PC-3 (cell line): Measurements from ENCODE around the gene NFYC.

Experiments used
- CTCF ChIP-seq: fragments of 300-600 bp; sonication (generic); conservative IDR thresholded peaks from 2 replicates; pipeline ENCODE4 v1.5.1; 2017; ENCODE audit warnings: antibody characterized with exemption, low read depth, mild to moderate bottlenecking, low read length
- EZH2 ChIP-seq: fragments of 300-600 bp; sonication (generic); IDR thresholded peaks from one replicate; pipeline ENCODE4 v1.6.1; 2017; ENCODE audit warnings: antibody characterized with exemption, mild to moderate bottlenecking, low read length; ENCODE audit not compliant: unreplicated experiment
- EZH2phosphoT487 ChIP-seq: fragments of 300-600 bp; sonication (generic); IDR thresholded peaks from 2 replicates; pipeline ENCODE4 v1.6.1; 2018; ENCODE audit warnings: mild to moderate bottlenecking, antibody characterized with exemption, low read length, borderline replicate concordance

- TF ChIP-seq CTCF = no peak
- TF ChIP-seq EZH2phosphoT487 = no peak
- no peak for TF ChIP-seq EZH2
Observed at GRCh38 chr1:40783001-40783905, 91.7 kb downstream of the NFYC start, which contains the start of gene KCNQ4.
